Fibroblast of mammary gland (primary cell): Measurements from ENCODE around the gene CTDSPL2.
"Not testable (repeated sequence)": the region's sequence is repeated elsewhere in the genome, so short reads cannot be mapped to it uniquely, and the experiment has no call there.

Source experiments
- DNase-seq: peaks from one replicate; pipeline ENCODE4 v3.0.0-alpha.2; 2010; ENCODE audit warnings: low read depth
- H3K4me3 ChIP-seq: 2 replicates; pipeline ENCODE4 v1.5.1; 2011; ENCODE audit warnings: low read depth, mild to moderate bottlenecking, low read length, moderate library complexity; ENCODE audit not compliant: control insufficient read depth
- CTCF ChIP-seq: conservative IDR thresholded peaks from 2 replicates; pipeline ENCODE4 v1.5.1; 2011; ENCODE audit warnings: low read depth, low read length, inconsistent platforms; ENCODE audit not compliant: control insufficient read depth, insufficient read depth

Gene CTDSPL2

GRCh38 chr15:44530653-44531052 lies 103.2 kb downstream of the CTDSPL2 start:
- H3K4me3 ChIP-seq, result no peak overlapping the region
- DNase-seq, result no peak
- TF ChIP-seq CTCF, result no peak

- DNase-seq, H3K4me3 ChIP-seq: not testable (repeated sequence)
Measured at GRCh38 chr15:44532275-44532674, 104.8 kb downstream of the CTDSPL2 start.

GRCh38 chr15:44532689-44533088 lies 105.3 kb downstream of the CTDSPL2 start:
- DNase-seq, result no peak
- H3K4me3 ChIP-seq, result no peak overlapping the region
- peak; percentile 11 for TF ChIP-seq CTCF

GRCh38 chr15:44535092-44535491 lies 107.7 kb downstream of the CTDSPL2 start:
- H3K4me3 ChIP-seq, result no peak overlapping the region
- no peak for TF ChIP-seq CTCF
- DNase-seq, result no peak

DNA sequence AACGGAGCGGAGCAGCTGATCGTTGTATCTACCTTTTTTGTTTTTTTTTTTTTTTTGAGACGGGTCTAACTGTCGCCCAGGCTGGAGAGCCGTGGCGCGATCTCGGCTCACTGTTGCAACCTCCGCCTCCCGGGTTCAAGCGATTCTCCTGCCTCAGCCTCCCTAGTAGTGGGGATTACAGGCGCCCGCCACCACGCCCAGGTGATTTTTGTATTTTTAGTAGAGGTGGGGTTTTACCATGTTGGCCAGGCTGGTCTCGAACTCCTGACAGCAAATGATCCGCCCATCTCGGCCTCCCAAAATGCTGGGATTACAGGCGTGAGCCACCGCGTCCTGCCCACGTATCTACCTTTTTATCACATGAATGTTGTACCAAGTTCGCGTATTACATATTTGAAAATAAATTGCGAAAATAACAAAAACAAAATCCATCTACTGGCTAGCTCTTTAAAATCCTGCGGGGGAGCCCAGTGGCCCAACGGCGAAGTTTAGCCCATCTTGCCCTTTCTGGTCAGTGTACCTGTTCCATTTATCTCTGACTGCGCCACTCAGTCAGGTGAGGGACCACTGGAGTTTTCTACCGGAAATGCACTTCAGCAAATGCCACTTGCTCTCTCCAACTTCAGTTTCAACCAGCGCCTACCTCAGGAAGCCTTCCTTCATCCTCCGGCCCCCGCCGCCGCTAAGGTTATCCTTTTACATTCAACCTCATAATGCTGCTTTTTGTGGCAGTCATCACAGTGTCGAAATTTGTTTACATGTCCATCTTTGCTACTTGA lies 108.3 kb downstream of the CTDSPL2 start:
- peak overlapping the region; percentile 65 for H3K4me3 ChIP-seq
- no peak for DNase-seq
- TF ChIP-seq CTCF, result no peak

- peak; percentile 41 for TF ChIP-seq CTCF
- peak; percentile 58 for DNase-seq
- H3K4me3 ChIP-seq, result peak overlapping the region; percentile 65
Measured at GRCh38 chr15:44536302-44536961, 109.0 kb downstream of the CTDSPL2 start.

DNA sequence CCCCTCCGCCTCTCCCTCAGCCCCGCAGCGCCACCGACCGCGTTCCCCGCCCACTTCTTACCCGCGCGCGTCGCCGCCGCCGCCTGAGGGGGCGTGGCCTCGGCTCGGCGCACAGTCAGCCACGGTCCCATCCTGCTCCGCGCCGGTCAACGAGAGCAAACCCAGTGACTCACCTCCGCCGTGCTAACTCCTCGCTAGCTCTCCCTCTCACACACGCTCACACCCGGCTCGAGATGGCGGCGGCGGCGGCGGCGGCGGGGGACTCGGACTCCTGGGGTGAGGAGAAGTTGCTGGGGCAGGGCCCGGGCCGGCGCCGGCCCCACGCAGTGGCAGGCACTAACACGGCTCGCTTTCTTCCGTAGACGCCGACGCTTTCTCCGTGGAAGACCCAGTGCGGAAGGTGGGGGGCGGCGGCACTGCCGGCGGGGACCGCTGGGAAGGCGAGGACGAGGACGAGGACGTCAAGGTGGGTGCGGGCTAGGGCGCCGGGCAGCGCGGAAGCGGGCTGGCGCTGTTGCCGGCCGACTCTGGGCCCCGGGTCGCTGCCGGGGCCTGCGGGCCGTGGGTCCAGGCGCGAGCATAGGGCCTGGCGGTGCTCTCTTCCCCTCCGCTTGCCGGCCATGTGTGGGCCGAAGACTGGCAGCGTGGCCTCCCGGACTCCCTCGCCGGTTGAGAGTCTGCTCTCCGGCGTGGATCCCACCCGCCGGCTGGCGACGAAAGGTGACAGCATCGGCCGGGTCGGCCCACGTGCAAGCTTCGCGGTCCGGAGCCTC lies 109.7 kb downstream of the CTDSPL2 start, which contains the start of gene EIF3J:
Gene EIF3J (plus strand): TSS at position 186 of the 773 bp plus-strand sequence. CDS start 48 bp downstream, at position 234.
- peak; percentile 96 for DNase-seq
- TF ChIP-seq CTCF, result no peak

More for the DNA sequence above, 109.7 kb downstream of the CTDSPL2 start, which contains the start of gene EIF3J:
- peak within 1 kb of the TSS; percentile 68 for H3K4me3 ChIP-seq
